DMS153 (cell line): Measurements from ENCODE around the gene ANXA1.

Experiments
- DNase-seq: peaks from one replicate; lab custom pipeline; 2025; lab: John Stamatoyannopoulos, UW

Gene ANXA1

GRCh38 chr9:73210886-73211666 is 59.4 kb downstream of the ANXA1 start:
- DNase-seq: no peak

- no peak for DNase-seq
These were observed 61.6 kb downstream of the ANXA1 start for GRCh38 chr9:73213300-73213699.

- DNase-seq: no peak
These were observed 63.6 kb downstream of the ANXA1 start for GRCh38 chr9:73215249-73215648.

GRCh38 chr9:73216100-73216499 is 64.4 kb downstream of the ANXA1 start:
- DNase-seq: no peak
